Measurements from ENCODE around the gene ERMP1. TPM values are rescaled to one million over a fixed set of nuclear protein-coding genes. Genes with fewer than 3 reads are reported as not detected.

Gene ERMP1
- total and polyA plus RNA-seq, 2 donors (not counting 3 experiments of a cell fraction or from before 2014, with no cell fraction given): 9.7 to 16.6 TPM

DNA sequence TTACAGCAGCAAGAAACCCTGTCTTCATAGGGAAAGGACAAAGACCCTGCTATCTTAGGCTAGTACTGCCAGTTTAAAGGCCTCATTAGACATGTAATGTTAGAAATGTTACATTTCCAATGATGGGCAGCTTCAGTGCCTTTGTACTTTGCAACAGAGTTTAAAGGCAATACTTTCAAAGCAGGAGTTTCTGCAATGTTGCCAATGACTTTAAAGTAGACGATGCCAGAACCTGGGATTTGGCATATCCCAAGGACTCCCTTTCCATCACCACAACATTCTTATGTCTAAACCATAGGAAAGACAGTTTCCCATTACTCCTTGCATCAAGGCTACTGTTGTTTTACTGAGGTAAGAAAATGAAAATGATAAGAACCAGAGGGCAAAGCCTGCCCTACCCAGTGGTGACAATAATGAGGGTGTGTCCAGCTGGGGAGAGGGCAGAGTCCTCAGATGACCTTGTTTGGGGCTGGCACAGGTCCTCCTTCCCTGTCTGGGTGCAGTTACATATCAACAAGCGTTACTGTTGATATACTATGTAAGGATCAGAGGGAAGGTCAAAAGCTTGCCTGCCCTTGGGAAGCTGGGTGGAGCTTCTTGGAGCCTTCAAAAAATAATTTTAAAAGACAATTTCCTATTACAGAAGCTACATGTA, 30.3 kb upstream of the ERMP1 start:
- Histone ChIP-seq H3K9me1 (replicated peaks; ENCODE audit: control insufficient read depth, extremely low read depth, insufficient read depth, low read length) (no peaks in the 10 kb centered on the region), H3K4me3 (replicated peaks in 1 of 3; ENCODE audit: insufficient read depth in 1 of 3, low read depth in 1 of 3, low read length in 3 of 3) (no peak overlapping the region), H3K36me3 (ENCODE audit: control insufficient read depth in 2 of 2, extremely low read depth in 1 of 2, insufficient read depth in 2 of 2, low read length in 2 of 2) (no peaks in the 10 kb centered on the region), H4K20me1 (replicated peaks; ENCODE audit: control insufficient read depth, extremely low read depth, insufficient read depth, low read length) (no peaks in the 10 kb centered on the region), H3K9me3 (replicated peaks; ENCODE audit: control insufficient read depth, insufficient read depth, low read length) (no peaks in the 10 kb centered on the region), H3K27ac (ENCODE audit: insufficient read depth, low read depth, low read length) (no peak overlapping the region), H2AFZ (ENCODE audit: low read depth, low read length) (no peak overlapping the region), H3K79me2 (ENCODE audit: control insufficient read depth, insufficient read depth, low read length) (no peaks in the 10 kb centered on the region), H3K27me3 (ENCODE audit: control insufficient read depth in 2 of 2, insufficient read depth in 2 of 2, low read length in 2 of 2) (peaks cover 0 to 3% of the 10 kb centered on the region in 2 experiments), H3K4me1 (ENCODE audit: control insufficient read depth, extremely low read depth, insufficient read depth, low read length) (no peaks in the 10 kb centered on the region), H3K9ac (replicated peaks; ENCODE audit: extremely low read depth, insufficient read depth, low read length) (no peak overlapping the region), H3K4me2 (ENCODE audit: insufficient read depth, low read length) (no peak overlapping the region)
- TF ChIP-seq POLR2A (IDR thresholded peaks at IDR 0.05; ENCODE audit: low read depth, low read length): no peak
- no peak for TF ChIP-seq MYC (IDR thresholded peaks at IDR 0.05; ENCODE audit: low read depth, low read length)
- no peak for TF ChIP-seq FOS (IDR thresholded peaks at IDR 0.05; ENCODE audit: borderline replicate concordance, insufficient read depth, low read length)
- TF ChIP-seq, protein P1, sequence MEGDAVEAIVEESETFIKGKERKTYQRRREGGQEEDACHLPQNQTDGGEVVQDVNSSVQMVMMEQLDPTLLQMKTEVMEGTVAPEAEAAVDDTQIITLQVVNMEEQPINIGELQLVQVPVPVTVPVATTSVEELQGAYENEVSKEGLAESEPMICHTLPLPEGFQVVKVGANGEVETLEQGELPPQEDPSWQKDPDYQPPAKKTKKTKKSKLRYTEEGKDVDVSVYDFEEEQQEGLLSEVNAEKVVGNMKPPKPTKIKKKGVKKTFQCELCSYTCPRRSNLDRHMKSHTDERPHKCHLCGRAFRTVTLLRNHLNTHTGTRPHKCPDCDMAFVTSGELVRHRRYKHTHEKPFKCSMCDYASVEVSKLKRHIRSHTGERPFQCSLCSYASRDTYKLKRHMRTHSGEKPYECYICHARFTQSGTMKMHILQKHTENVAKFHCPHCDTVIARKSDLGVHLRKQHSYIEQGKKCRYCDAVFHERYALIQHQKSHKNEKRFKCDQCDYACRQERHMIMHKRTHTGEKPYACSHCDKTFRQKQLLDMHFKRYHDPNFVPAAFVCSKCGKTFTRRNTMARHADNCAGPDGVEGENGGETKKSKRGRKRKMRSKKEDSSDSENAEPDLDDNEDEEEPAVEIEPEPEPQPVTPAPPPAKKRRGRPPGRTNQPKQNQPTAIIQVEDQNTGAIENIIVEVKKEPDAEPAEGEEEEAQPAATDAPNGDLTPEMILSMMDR (IDR thresholded peaks at IDR 0.05; ENCODE audit: extremely low read depth in 1 of 2, insufficient read depth in 1 of 2, low read depth in 1 of 2, low read length in 2 of 2): no peak
- TF ChIP-seq GATA2 (IDR thresholded peaks at IDR 0.05; ENCODE audit: insufficient read depth, insufficient read length, low read depth, low read length): no peak
- TF ChIP-seq JUN (IDR thresholded peaks at IDR 0.05; ENCODE audit: borderline replicate concordance, insufficient read depth, insufficient read length, low read depth): no peak
- TF ChIP-seq POLR2AphosphoS5 (IDR thresholded peaks at IDR 0.05; ENCODE audit: insufficient read depth, low read depth, low read length): no peak
- TF ChIP-seq, protein P2, sequence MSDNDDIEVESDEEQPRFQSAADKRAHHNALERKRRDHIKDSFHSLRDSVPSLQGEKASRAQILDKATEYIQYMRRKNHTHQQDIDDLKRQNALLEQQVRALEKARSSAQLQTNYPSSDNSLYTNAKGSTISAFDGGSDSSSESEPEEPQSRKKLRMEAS (IDR thresholded peaks at IDR 0.05; ENCODE audit: insufficient read depth, insufficient read length): no peak
- no peak for TF ChIP-seq EZH2 (IDR thresholded peaks at IDR 0.05; ENCODE audit: borderline replicate concordance, low read depth, low read length, severe bottlenecking)
- dilution Hi-C loops (cut with MboI; ENCODE audit: extremely low pct_ligation_motif_present, low sequenced_read_pairs) (no loop called here), intact Hi-C loops (cut with micrococcal nuclease) (no loop called here)
- DNase-seq (ENCODE audit: low read depth, low spot score): no peak
- BruUV-seq (replicated peaks): no TSS peak
- CTCF ChIA-PET: interaction anchor here (1.1 to 2.0 kb wide), 3 partner anchors 22 to 64 kb away, joined by 4 to 6 read pairs (median 4); partner anchors contain the start of gene ERMP1
- FAIRE-seq: no peak
- POLR2A ChIA-PET: no interaction called here

All from endothelial cell of umbilical vein (primary cell).